Measurements from ENCODE around the gene CCDC88C.
"Not testable (repeated sequence)": the region's sequence is repeated elsewhere in the genome, so short reads cannot be mapped to it uniquely, and the experiment has no call there.

Gene CCDC88C

GRCh38 chr14:91233936-91234790 lies 183.5 kb downstream of the CCDC88C start:
- in situ Hi-C loops (cut with HindIII; ENCODE audit: low sequenced_read_pairs) = no loop called here

- in situ Hi-C loops (cut with HindIII; ENCODE audit: low sequenced_read_pairs) = no loop called here
Measured at GRCh38 chr14:91232603-91233002, 185.0 kb downstream of the CCDC88C start.

GRCh38 chr14:91232052-91232451 lies 185.6 kb downstream of the CCDC88C start:
- in situ Hi-C loops (cut with HindIII; ENCODE audit: low sequenced_read_pairs) = no loop called here

DNA sequence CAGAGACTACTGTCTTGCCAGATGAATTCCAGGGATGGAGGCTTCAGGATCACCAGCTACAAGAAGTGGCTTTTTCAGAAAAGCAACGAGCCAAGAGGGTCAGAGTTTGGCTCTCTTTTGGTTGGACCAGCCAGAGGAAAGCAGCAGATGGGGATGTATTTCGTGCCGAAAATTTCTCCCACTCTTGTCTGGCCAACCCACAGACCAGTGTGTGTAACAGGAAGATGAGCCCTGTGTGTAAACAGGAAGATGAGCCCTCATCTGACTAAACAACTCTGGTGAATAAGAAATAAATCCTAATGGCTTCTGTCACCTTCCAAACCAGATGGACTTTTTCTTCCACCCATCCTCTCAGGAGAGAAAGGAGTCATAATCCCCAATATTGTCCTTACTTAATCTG lies 186.2 kb downstream of the CCDC88C start:
- in situ Hi-C loops (cut with HindIII; ENCODE audit: low sequenced_read_pairs) = no loop called here

DNA sequence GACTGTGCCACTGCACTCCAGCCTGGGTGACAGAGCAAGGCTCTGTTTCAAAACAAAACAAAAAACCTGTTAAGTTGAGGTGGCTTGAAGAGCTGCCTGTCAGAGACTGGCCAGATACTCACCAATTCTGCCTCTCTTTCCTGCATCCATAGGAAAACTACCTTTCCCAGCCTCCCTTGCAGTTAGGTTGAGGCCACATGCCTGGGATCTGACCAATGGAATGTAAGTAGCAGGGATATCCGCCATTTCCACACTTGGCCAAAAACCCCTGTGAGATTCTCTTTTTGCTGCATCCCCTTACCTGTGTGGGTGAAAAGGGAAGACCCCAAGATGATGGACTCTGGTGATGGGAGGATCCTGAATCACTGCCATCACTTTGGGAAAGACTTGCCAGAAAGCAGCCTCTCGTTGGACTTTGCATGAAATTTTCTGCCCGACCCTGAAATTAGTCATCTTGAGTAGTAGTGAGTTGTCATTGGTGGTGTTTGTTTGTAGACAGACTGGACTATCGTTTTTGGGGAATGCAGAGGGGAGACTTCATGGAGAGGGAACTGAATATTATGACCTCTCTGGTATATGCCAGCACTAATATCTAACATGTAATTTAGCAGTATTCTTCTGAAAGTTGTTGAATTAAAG lies 187.1 kb downstream of the CCDC88C start:
- in situ Hi-C loops (cut with HindIII; ENCODE audit: low sequenced_read_pairs) = no loop called here

DNA sequence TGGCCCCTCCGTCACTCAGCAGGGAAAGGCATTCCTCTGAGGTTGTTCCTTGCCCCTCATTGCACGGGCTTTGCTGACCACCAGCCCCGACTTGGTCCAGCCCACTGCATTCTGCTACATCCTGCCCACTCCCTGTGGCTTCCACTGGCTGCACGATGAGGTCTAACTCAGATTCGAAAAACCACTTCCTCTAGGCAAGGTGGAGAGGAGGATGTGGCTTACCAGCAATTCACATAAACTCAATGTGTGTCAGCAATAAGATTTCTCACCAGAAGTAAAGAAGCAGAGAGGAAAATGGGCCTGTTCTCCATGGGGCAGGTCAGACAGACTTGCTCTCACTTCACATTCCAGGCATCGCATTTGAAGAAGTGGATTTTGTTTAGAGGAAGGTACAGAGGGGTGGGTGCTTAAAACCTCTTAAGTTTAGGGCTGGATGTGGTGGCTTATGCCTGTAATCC lies 187.8 kb downstream of the CCDC88C start:
- in situ Hi-C loops (cut with HindIII; ENCODE audit: low sequenced_read_pairs) = no loop called here

DNA sequence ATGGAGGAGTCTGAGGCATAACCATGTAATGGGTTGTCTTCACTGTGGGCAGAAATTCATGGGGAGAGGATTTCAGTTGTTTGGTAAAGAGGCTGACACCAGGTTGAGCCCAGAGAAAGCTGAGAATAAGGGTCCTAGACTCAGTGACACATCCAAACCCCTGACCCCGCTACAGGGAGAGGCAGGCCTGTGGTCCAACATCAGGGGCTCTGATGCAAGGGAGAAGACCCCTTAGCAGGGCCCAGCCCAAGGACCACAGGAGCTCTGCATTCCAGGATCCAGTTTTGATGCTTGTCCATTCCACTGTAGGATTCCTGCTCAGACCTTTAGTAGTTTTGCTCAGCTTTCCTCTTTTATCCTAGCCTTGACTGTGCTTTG lies 188.6 kb downstream of the CCDC88C start:
- in situ Hi-C loops (cut with HindIII; ENCODE audit: low sequenced_read_pairs) = no loop called here

DNA sequence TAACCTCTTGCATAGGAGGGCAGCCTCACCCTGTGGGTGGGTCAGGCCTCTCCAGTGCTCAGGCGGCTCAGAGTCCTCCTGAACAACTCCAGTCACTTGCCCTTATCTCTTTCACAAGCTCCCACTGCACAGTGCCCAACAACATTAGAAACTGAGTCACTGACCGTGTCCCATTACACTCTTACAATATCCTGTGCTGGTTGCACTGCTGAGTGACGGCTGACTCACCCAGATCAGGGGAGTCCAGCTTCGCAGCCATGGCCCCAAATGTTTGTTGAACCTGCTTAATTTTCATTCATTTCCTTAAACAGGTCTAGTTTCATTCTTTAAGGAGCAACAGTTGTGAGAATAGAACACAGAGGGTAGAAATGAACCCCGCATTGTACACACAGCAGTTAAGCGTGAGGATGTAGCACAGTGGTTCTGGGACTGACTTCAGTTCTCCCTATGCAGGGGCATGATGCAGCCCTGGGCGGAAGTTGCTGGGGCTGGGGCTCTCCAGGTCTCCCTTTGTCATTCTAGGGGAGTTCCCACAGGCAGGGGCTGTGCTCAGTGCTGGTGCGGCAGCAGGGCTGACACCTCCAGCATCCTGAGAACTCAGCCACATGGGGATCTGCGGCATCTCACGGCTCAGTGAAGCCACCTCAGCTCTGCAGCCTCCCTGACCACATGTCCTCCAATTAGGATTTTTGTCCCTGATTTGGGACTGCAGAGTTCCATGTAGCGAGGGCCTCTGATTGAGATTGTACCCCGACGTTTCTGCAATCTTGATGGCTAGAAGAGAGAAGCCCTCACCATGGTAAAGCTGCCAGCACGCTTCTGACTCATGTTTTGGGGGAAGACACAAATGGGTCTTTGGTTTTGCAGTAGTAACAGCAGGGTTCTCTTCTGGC lies 189.3 kb downstream of the CCDC88C start:
- in situ Hi-C loops (cut with HindIII; ENCODE audit: low sequenced_read_pairs) = no loop called here

DNA sequence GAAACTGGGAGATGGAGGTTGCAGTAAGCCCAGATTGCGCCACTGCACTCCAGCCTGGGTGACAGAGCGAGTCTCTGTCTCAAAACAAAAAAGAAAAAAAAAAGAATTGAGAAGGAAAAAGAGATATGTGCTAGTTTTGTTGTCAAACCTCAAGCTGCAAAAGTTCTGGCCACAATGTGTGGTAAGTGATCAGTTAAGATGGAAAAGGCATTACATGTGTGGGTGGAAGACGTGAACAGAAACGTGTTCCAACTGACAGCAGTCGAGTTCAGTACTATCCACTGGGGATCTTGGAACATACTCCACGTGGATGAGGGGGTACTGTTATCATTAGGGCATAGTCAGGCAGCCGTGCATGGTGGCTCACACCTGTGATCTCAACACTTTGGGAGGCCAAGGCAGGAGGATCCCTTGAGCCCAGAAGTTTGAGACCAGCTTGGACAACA lies 190.4 kb downstream of the CCDC88C start:
- in situ Hi-C loops (cut with HindIII; ENCODE audit: low sequenced_read_pairs) = no loop called here

GRCh38 chr14:91226360-91226759 lies 191.3 kb downstream of the CCDC88C start:
- in situ Hi-C loops (cut with HindIII; ENCODE audit: low sequenced_read_pairs) = not testable (repeated sequence)

GRCh38 chr14:91225025-91225424 lies 192.6 kb downstream of the CCDC88C start:
- in situ Hi-C loops (cut with HindIII; ENCODE audit: low sequenced_read_pairs) = no loop called here

DNA sequence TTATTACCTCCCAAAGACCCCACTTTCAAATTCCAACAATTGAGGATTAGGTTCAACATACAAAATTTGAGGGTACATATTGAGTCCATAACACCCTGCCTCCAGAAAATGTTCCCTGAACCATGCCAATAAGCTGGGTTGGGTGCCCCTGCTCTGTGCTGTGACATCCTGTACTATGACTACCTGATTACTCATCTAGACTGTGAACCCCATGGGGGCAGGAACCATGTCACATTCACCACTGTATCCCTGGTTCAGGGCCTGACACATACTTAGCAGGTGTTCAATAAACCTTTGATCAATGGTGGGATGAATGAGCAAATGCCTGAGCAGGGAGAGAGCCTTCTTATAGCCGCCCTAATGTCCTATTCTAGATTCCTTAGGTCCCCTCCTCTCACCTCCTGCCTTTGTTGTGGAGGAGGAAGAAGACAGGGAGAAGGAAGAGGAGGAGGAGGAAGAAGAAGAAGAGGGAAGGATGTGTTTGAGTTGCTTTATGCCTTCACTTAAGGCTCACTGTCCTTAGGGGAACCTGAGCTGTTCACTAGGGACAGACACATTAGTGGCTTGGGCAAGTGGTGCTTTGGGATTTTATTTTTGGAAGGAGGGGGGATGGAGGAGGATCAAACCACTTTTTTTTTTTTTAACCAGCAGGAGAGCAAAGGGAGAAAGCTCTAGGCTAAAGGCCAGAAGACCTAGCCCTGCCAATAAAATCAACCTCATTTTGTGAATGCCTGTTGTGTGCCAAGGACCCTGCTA lies 194.4 kb downstream of the CCDC88C start:
- in situ Hi-C loops (cut with HindIII; ENCODE audit: low sequenced_read_pairs) = no loop called here
